Stimulated activated CD8-positive, alpha-beta memory T cell treated with anti-CD3 and anti-CD28 coated beads, Interleukin-12 subunit alpha, Interleukin-12 subunit beta, amount 100 ng/mL, for 1 hour (primary cell): Measurements from ENCODE around the gene RIC3.

Experiments used
- DNase-seq: peaks from one replicate; pipeline ENCODE4 v3.0.0-alpha.2; 2020; ENCODE audit warnings: low read depth

Gene RIC3

GRCh38 chr11:8168485-8169257 is at the start of gene RIC3:
TSS of gene RIC3 (minus strand) at chr11:8169025. CDS start at chr11:8168989, 36 bp downstream.
- DNase-seq: peak; percentile 15

GRCh38 chr11:8218409-8218808 is 49.6 kb upstream of the RIC3 start:
- no peak for DNase-seq

GRCh38 chr11:8217926-8218325 is 49.1 kb upstream of the RIC3 start:
- no peak for DNase-seq

- DNase-seq: no peak
Measured at GRCh38 chr11:8217136-8217535, 48.3 kb upstream of the RIC3 start.

GRCh38 chr11:8213376-8213775 is 44.6 kb upstream of the RIC3 start:
- no peak for DNase-seq

- no peak for DNase-seq
Measured at GRCh38 chr11:8209208-8209807, 40.5 kb upstream of the RIC3 start.

- DNase-seq: no peak
Measured at GRCh38 chr11:8207080-8208000, 38.5 kb upstream of the RIC3 start.

- no peak for DNase-seq
Measured at GRCh38 chr11:8206251-8207079, 37.6 kb upstream of the RIC3 start.

GRCh38 chr11:8205566-8205965 is 36.7 kb upstream of the RIC3 start:
- no peak for DNase-seq

- no peak for DNase-seq
Measured at GRCh38 chr11:8204596-8204995, 35.8 kb upstream of the RIC3 start.

- no peak for DNase-seq
Measured at GRCh38 chr11:8204025-8204424, 35.2 kb upstream of the RIC3 start.

GRCh38 chr11:8203414-8203715 is 34.5 kb upstream of the RIC3 start:
- no peak for DNase-seq

GRCh38 chr11:8202516-8203413 is 33.9 kb upstream of the RIC3 start:
- no peak for DNase-seq

- DNase-seq: no peak
Measured at GRCh38 chr11:8201644-8202365, 33.0 kb upstream of the RIC3 start.

- DNase-seq: no peak
Measured at GRCh38 chr11:8199676-8200075, 30.9 kb upstream of the RIC3 start.

GRCh38 chr11:8196749-8197148 is 27.9 kb upstream of the RIC3 start:
- no peak for DNase-seq

GRCh38 chr11:8194956-8195355 is 26.1 kb upstream of the RIC3 start:
- no peak for DNase-seq

- no peak for DNase-seq
Measured at GRCh38 chr11:8192896-8193209, 24.0 kb upstream of the RIC3 start.

GRCh38 chr11:8192016-8192895 is 23.4 kb upstream of the RIC3 start:
- DNase-seq: no peak
